Neural cell (in vitro differentiated cells): Measurements from ENCODE around the gene CDH4.

Source experiments
- EZH2 ChIP-seq: fragments of 200-600, 300-800 bp; shearing (Covaris generic), sonication (generic); IDR thresholded peaks from 2 replicates; pipeline ENCODE4 v1.6.1; 2014; ENCODE audit warnings: antibody characterized with exemption, low read length, borderline replicate concordance, mild to moderate bottlenecking; ENCODE audit not compliant: insufficient read depth, poor library complexity, severe bottlenecking
- POLR2AphosphoS5 ChIP-seq: IDR thresholded peaks from 2 replicates; pipeline ENCODE4 v1.6.1; 2012
- TF ChIP-seq, protein P1 (sequence below): fragments of 450-650 bp; IDR thresholded peaks from 2 replicates; pipeline ENCODE4 v1.5.1; 2014; ENCODE audit warnings: antibody characterized with exemption, mild to moderate bottlenecking, moderate library complexity; ENCODE audit not compliant: poor library complexity, severe bottlenecking

DNA sequence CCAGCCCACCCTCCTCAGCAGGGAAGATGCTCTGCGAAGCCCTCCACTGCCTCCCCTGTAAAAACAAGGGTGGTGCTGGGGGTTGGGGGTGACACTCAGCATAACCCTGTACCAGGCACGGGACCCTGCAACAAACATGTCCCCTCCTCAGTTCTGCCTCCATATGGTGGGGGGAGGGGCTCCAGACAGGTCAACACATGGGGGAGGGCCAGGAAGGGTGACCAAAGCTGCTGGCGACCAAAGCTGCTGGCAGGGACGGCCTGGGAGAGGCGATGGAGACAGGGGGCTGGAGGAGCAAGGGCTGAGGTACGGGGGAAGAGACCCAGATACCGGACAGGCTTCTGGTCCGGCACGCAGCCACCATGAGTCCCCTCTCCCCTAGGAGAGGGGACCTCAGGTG lies 690.5 kb downstream of the CDH4 start:
- TF ChIP-seq EZH2 (no peak), POLR2AphosphoS5 (no peak)
- TF ChIP-seq, protein P1, sequence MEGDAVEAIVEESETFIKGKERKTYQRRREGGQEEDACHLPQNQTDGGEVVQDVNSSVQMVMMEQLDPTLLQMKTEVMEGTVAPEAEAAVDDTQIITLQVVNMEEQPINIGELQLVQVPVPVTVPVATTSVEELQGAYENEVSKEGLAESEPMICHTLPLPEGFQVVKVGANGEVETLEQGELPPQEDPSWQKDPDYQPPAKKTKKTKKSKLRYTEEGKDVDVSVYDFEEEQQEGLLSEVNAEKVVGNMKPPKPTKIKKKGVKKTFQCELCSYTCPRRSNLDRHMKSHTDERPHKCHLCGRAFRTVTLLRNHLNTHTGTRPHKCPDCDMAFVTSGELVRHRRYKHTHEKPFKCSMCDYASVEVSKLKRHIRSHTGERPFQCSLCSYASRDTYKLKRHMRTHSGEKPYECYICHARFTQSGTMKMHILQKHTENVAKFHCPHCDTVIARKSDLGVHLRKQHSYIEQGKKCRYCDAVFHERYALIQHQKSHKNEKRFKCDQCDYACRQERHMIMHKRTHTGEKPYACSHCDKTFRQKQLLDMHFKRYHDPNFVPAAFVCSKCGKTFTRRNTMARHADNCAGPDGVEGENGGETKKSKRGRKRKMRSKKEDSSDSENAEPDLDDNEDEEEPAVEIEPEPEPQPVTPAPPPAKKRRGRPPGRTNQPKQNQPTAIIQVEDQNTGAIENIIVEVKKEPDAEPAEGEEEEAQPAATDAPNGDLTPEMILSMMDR, result no peak
